HG02642 (cell line): ENCODE results near the gene LYPD1.

Experiments
- ATAC-seq: cut with Tn5 transposase; IDR thresholded peaks from one replicate; pipeline ENCODE4 v1.9.1; 2021; ENCODE audit warnings: mild to moderate bottlenecking; ENCODE audit not compliant: unreplicated experiment, poor library complexity

Gene LYPD1

GRCh38 chr2:132668987-132669907 lies 758 bp downstream of the LYPD1 start:
- no peak for ATAC-seq

GRCh38 chr2:132668189-132668823 lies 1.7 kb downstream of the LYPD1 start:
- ATAC-seq, result no peak

- ATAC-seq, result no peak
Measured at GRCh38 chr2:132667706-132668105, 2.3 kb downstream of the LYPD1 start.

GRCh38 chr2:132665401-132666140 lies 4.4 kb downstream of the LYPD1 start:
- ATAC-seq, result no peak

- ATAC-seq, result no peak
Measured at GRCh38 chr2:132664096-132664495, 5.9 kb downstream of the LYPD1 start.

- ATAC-seq, result no peak
Measured at GRCh38 chr2:132662732-132663131, 7.3 kb downstream of the LYPD1 start.

- no peak for ATAC-seq
Measured at GRCh38 chr2:132659331-132659730, 10.7 kb downstream of the LYPD1 start.

GRCh38 chr2:132656266-132656975 lies 13.6 kb downstream of the LYPD1 start:
- ATAC-seq, result no peak

- no peak for ATAC-seq
Measured at GRCh38 chr2:132654968-132655367, 15.0 kb downstream of the LYPD1 start.

GRCh38 chr2:132654335-132654734 lies 15.7 kb downstream of the LYPD1 start:
- ATAC-seq, result no peak

- ATAC-seq, result no peak
Measured at GRCh38 chr2:132652474-132652873, 17.5 kb downstream of the LYPD1 start.

- ATAC-seq, result no peak
Measured at GRCh38 chr2:132651115-132652045, 18.6 kb downstream of the LYPD1 start.

- no peak for ATAC-seq
Measured at GRCh38 chr2:132646540-132647108, 23.4 kb downstream of the LYPD1 start.

- ATAC-seq, result no peak
Measured at GRCh38 chr2:132645722-132646539, 24.1 kb downstream of the LYPD1 start.

- no peak for ATAC-seq
Measured at GRCh38 chr2:132645176-132645575, 24.8 kb downstream of the LYPD1 start.

GRCh38 chr2:132642415-132642814 lies 27.6 kb downstream of the LYPD1 start:
- ATAC-seq, result no peak

- no peak for ATAC-seq
Measured at GRCh38 chr2:132641819-132642218, 28.2 kb downstream of the LYPD1 start.

- ATAC-seq, result no peak
Measured at GRCh38 chr2:132640116-132640515, 29.9 kb downstream of the LYPD1 start.
